ENCODE data around the gene PKP4. TPM values are rescaled to one million over a fixed set of nuclear protein-coding genes. Genes with fewer than 3 reads are reported as not detected.

PKP4 gene
- total RNA-seq, 3 donors from 2014 or later = 62.1 to 138 (median 121) TPM

GRCh38 chr2:158725441-158725891 lies 268.7 kb downstream of the PKP4 start:
- TF ChIP-seq CTCF (IDR thresholded peaks at IDR 0.05) = no peak
- no peak for TF ChIP-seq POLR2AphosphoS5 (IDR thresholded peaks at IDR 0.05)
- TF ChIP-seq POLR2A (IDR thresholded peaks at IDR 0.05) = no peak
- no peak for DNase-seq (ENCODE audit: low spot score in 2 of 2)
- intact Hi-C loops (cut with DNase I; ENCODE audit: low total_unique reads) = no loop called here

GRCh38 chr2:158726911-158727592 lies 270.3 kb downstream of the PKP4 start:
- TF ChIP-seq POLR2A (IDR thresholded peaks at IDR 0.05) (no peak), CTCF (IDR thresholded peaks at IDR 0.05) (no peak)
- H3K4me1 ChIP-seq = peaks cover 11 to 14% of the 10 kb centered on the region in 2 donors
- peak overlapping the region in 1 of 2 donors; percentile 10 for H3K27ac ChIP-seq
- no peak overlapping the region for H3K4me3 ChIP-seq
- intact Hi-C loops (cut with DNase I; ENCODE audit: low total_unique reads) = no loop called here
- no peaks in the 10 kb centered on the region for H3K27me3 ChIP-seq
- H3K36me3 ChIP-seq = no peaks in the 10 kb centered on the region
- no peak for DNase-seq (ENCODE audit: low spot score in 2 of 2)
- H3K9me3 ChIP-seq = no peaks in the 10 kb centered on the region

More at GRCh38 chr2:158725441-158725891, 268.7 kb downstream of the PKP4 start:
- Histone ChIP-seq H3K36me3 (no peaks in the 10 kb centered on the region), H3K4me1 (peaks cover 11 to 14% of the 10 kb centered on the region in 2 donors), H3K27me3 (no peaks in the 10 kb centered on the region), H3K27ac (peak overlapping the region; percentile 87 to 93), H3K4me3 (no peak overlapping the region), H3K9me3 (no peaks in the 10 kb centered on the region)

GRCh38 chr2:158728422-158728821 lies 271.7 kb downstream of the PKP4 start:
- H3K9me3 ChIP-seq = no peaks in the 10 kb centered on the region
- no peak overlapping the region for H3K4me3 ChIP-seq
- no peak for DNase-seq (ENCODE audit: low spot score in 2 of 2)
- TF ChIP-seq CTCF (IDR thresholded peaks at IDR 0.05) = no peak
- intact Hi-C loops (cut with DNase I; ENCODE audit: low total_unique reads) = no loop called here
- peaks cover 2 to 5% of the 10 kb centered on the region in 2 donors for H3K4me1 ChIP-seq
- H3K27ac ChIP-seq = no peak overlapping the region
- no peaks in the 10 kb centered on the region for H3K36me3 ChIP-seq
- H3K27me3 ChIP-seq = no peaks in the 10 kb centered on the region

- no peaks in the 10 kb centered on the region for H3K9me3 ChIP-seq
- no peaks in the 10 kb centered on the region for H3K36me3 ChIP-seq
- no peak overlapping the region for H3K4me3 ChIP-seq
- H3K4me1 ChIP-seq = peaks cover 0 to 4% of the 10 kb centered on the region in 2 donors
- no peak for DNase-seq (ENCODE audit: low spot score in 2 of 2)
- H3K27me3 ChIP-seq = no peaks in the 10 kb centered on the region
- H3K27ac ChIP-seq = no peak overlapping the region
- intact Hi-C loops (cut with DNase I; ENCODE audit: low total_unique reads) = no loop called here
- TF ChIP-seq POLR2A (IDR thresholded peaks at IDR 0.05) (no peak), POLR2AphosphoS5 (IDR thresholded peaks at IDR 0.05) (no peak), CTCF (IDR thresholded peaks at IDR 0.05) (no peak)
Measured at GRCh38 chr2:158729451-158729850, 272.7 kb downstream of the PKP4 start.

GRCh38 chr2:158729873-158730620 lies 273.3 kb downstream of the PKP4 start:
- DNase-seq (ENCODE audit: low spot score in 2 of 2) = no peak
- H3K27ac ChIP-seq = no peak overlapping the region
- no peaks in the 10 kb centered on the region for H3K9me3 ChIP-seq
- no peak overlapping the region for H3K4me3 ChIP-seq
- no peak for TF ChIP-seq POLR2A (IDR thresholded peaks at IDR 0.05)
- H3K36me3 ChIP-seq = no peaks in the 10 kb centered on the region
- intact Hi-C loops (cut with DNase I; ENCODE audit: low total_unique reads) = no loop called here
- peaks cover 0 to 2% of the 10 kb centered on the region in 2 donors for H3K4me1 ChIP-seq
- H3K27me3 ChIP-seq = no peaks in the 10 kb centered on the region
